ENCODE measurements around the gene TBC1D23. TPM values are rescaled to one million over a fixed set of nuclear protein-coding genes. Genes with fewer than 3 reads are reported as not detected.

TBC1D23 gene
- polyA plus RNA-seq, 3 donors: 10.2 to 22.7 (median 12.2) TPM

- 91% methylated on average over 7 of the region's 8 CpGs for WGBS (ENCODE audit: insufficient coverage)
- no peak overlapping the region for H3K4me2 ChIP-seq (replicated peaks; ENCODE audit: extremely low read depth, low read length, poor library complexity, severe bottlenecking)
- intact Hi-C loops (cut with micrococcal nuclease): no loop called here
- Mint-ChIP-seq H3K9me3 (peaks cover 2 to 18% (median 7%) of the 10 kb centered on the region in 7 donors), H3K4me1 (no peaks in the 10 kb centered on the region), H3K36me3 (no peaks in the 10 kb centered on the region), H3K27ac (no peak overlapping the region), H3K27me3 (ENCODE audit: low read depth in 3 of 3) (peaks cover 0 to 2% (median 2%) of the 10 kb centered on the region in 3 donors), H3K4me3 (no peak overlapping the region)
- H4K20me1 ChIP-seq (ENCODE audit: insufficient read depth, low read length): no peaks in the 10 kb centered on the region
- no peaks in the 10 kb centered on the region for H3K79me2 ChIP-seq (ENCODE audit: insufficient read depth, low read length)
- H3K9ac ChIP-seq (ENCODE audit: insufficient read depth, low read length, poor library complexity, severe bottlenecking): no peak overlapping the region
- H3K27ac ChIP-seq (ENCODE audit: low read depth in 1 of 2, low read length in 2 of 2): no peak overlapping the region
- H2AFZ ChIP-seq (ENCODE audit: insufficient read depth, low read depth, low read length, poor library complexity, severe bottlenecking): no peak overlapping the region
- H3K27me3 ChIP-seq (ENCODE audit: control insufficient read depth in 2 of 2, insufficient read depth in 2 of 2, low read length in 2 of 2): no peaks in the 10 kb centered on the region
- no peak for DNase-seq
- H3K4me1 ChIP-seq (ENCODE audit: control insufficient read depth in 1 of 2, insufficient read depth in 2 of 2, low read length in 2 of 2): no peaks in the 10 kb centered on the region
- no peak for TF ChIP-seq CTCF (IDR thresholded peaks at IDR 0.05)
- H3K4me3 ChIP-seq (replicated peaks in 1 of 3; ENCODE audit: low read depth in 2 of 3, low read length in 3 of 3): no peak overlapping the region
- peaks cover 0 to 5% of the 10 kb centered on the region in 2 donors for H3K9me3 ChIP-seq (replicated peaks in 1 of 2; ENCODE audit: control insufficient read depth in 1 of 2, insufficient read depth in 1 of 2, low read length in 2 of 2)
- H3K36me3 ChIP-seq (replicated peaks in 1 of 2; ENCODE audit: control insufficient read depth in 1 of 2, insufficient read depth in 2 of 2, low read length in 2 of 2): no peaks in the 10 kb centered on the region
Observed at GRCh38 chr3:100225883-100226282, 34.9 kb upstream of the TBC1D23 start.

GRCh38 chr3:100226712-100227429 lies 33.9 kb upstream of the TBC1D23 start:
- Mint-ChIP-seq H3K36me3 (no peaks in the 10 kb centered on the region), H3K4me3 (no peak overlapping the region), H3K4me1 (no peaks in the 10 kb centered on the region), H3K27me3 (ENCODE audit: low read depth in 3 of 3) (peaks cover 0 to 2% (median 2%) of the 10 kb centered on the region in 3 donors), H3K9me3 (peaks cover 0 to 15% (median 7%) of the 10 kb centered on the region in 7 donors), H3K27ac (no peak overlapping the region)
- no peaks in the 10 kb centered on the region for H3K27me3 ChIP-seq (ENCODE audit: control insufficient read depth in 2 of 2, insufficient read depth in 2 of 2, low read length in 2 of 2)
- H3K36me3 ChIP-seq (replicated peaks in 1 of 2; ENCODE audit: control insufficient read depth in 1 of 2, insufficient read depth in 2 of 2, low read length in 2 of 2): no peaks in the 10 kb centered on the region
- H3K4me1 ChIP-seq (ENCODE audit: control insufficient read depth in 1 of 2, insufficient read depth in 2 of 2, low read length in 2 of 2): no peaks in the 10 kb centered on the region
- no peak overlapping the region for H3K27ac ChIP-seq (ENCODE audit: low read depth in 1 of 2, low read length in 2 of 2)
- H3K9me3 ChIP-seq (replicated peaks in 1 of 2; ENCODE audit: control insufficient read depth in 1 of 2, insufficient read depth in 1 of 2, low read length in 2 of 2): peaks cover 0 to 5% of the 10 kb centered on the region in 2 donors
- H4K20me1 ChIP-seq (ENCODE audit: insufficient read depth, low read length): no peaks in the 10 kb centered on the region
- whole genome bisulfite sequencing (ENCODE audit: insufficient coverage): 100% methylated on average over 2 of the region's 6 CpGs
- DNase-seq: no peak
- TF ChIP-seq CTCF (IDR thresholded peaks at IDR 0.05): no peak
- H3K79me2 ChIP-seq (ENCODE audit: insufficient read depth, low read length): no peaks in the 10 kb centered on the region
- no peak overlapping the region for H3K9ac ChIP-seq (ENCODE audit: insufficient read depth, low read length, poor library complexity, severe bottlenecking)
- H2AFZ ChIP-seq (ENCODE audit: insufficient read depth, low read depth, low read length, poor library complexity, severe bottlenecking): no peak overlapping the region
- H3K4me3 ChIP-seq (replicated peaks in 1 of 3; ENCODE audit: low read depth in 2 of 3, low read length in 3 of 3): no peak overlapping the region
- intact Hi-C loops (cut with micrococcal nuclease): no loop called here
- H3K4me2 ChIP-seq (replicated peaks; ENCODE audit: extremely low read depth, low read length, poor library complexity, severe bottlenecking): no peak overlapping the region

Data from CD14-positive monocyte (primary cell).